GM18519 (cell line): ENCODE results near the gene CAPZB.

Experiments
- ATAC-seq: cut with Tn5 transposase; IDR thresholded peaks from one replicate; pipeline ENCODE4 v1.9.1; 2021; ENCODE audit warnings: mild to moderate bottlenecking, moderate library complexity; ENCODE audit not compliant: unreplicated experiment, low FRiP score

The CAPZB gene

GRCh38 chr1:19391596-19391981, 93.8 kb downstream of the CAPZB start:
- ATAC-seq, result no peak

DNA sequence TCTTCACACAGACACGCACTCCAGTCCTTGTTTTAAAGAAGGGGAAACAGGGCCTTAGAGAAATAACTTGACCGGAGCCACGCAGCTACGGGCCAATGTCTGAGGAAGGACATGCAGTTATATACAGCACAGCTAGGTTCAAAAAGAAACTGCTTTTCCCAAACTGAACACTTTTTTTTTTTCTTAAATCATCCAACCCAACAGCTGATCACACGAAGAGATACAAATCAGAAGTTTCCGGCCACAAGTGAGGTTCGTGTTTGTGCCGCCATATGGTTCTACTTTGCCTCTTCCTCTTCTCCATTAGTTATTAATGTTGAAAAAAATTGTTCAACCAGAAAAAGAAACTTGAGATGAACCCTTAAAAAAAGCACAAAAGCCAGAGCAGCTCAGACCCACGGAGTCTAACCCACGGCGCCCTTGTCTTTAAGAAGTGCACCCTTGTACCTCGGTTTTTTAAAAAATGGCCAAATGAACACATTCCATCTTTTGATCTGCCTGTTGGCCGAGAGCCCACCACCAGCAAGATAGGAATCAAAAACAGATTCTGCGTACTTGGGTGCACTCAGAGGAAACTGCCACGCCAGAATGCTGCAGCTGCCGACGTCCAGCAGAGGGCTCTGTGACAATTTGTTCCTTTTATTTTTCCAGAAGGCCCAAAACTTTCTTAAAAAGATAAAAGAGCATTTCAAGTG, 94.3 kb downstream of the CAPZB start:
- ATAC-seq, result no peak

DNA sequence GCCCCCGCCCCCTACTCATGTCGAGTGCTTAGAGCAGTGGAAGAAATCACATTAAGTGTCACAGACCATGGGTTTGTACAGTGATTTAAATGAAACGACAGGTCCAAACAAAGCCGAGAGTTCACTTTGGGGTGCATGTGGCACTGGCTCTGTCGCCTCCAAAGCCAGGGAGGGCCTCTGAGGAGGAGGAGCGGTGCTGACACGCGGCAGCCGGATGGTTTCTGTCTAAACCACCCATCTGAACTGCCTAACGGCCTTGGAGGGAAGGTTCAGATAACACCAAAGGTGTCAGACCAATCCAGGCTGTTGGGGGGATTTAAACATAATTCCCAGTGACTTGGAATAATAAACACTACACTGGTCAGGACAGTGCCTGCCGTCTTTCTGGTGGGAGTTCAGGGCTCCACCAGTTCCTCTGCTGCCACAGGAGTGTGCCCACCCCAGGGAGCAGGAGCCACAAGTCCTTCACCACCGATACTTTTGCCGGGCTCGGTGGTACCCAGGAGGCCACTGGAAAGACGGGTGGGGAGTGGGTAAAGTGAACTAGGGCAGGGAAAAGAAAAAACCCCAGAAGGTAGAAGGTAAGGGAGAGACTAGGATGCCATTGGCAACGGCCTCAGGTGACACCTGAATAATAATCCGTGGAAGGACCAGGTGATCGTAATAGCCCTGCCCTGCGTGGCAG, 95.0 kb downstream of the CAPZB start:
- no peak for ATAC-seq

GRCh38 chr1:19388980-19389379, 96.4 kb downstream of the CAPZB start:
- no peak for ATAC-seq

- no peak for ATAC-seq
These were observed 98.3 kb downstream of the CAPZB start for GRCh38 chr1:19387045-19387467.

- ATAC-seq, result no peak
These were observed 99.3 kb downstream of the CAPZB start for GRCh38 chr1:19385869-19386591.

DNA sequence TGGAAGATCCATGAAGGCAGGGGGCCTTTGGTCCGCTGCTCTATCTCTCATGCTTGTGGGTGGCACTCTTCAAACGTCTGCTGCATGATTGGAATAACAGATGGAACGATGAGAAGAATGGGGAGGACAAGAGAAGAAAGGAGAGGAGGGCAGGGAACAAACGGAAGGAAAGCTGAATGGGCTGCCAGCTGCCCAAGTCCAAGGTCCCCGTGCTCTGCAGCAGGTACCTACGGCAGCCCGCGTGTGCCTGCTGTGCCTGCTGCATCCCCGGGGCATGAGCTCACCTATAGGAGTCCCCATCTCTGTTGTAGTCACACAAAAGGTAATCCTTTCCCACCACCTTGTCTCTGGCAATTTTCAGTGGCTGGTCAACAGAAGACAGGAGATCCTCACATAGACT, 100.1 kb downstream of the CAPZB start:
- ATAC-seq, result no peak

- ATAC-seq, result no peak
These were observed 100.6 kb downstream of the CAPZB start for GRCh38 chr1:19384772-19385187.

DNA sequence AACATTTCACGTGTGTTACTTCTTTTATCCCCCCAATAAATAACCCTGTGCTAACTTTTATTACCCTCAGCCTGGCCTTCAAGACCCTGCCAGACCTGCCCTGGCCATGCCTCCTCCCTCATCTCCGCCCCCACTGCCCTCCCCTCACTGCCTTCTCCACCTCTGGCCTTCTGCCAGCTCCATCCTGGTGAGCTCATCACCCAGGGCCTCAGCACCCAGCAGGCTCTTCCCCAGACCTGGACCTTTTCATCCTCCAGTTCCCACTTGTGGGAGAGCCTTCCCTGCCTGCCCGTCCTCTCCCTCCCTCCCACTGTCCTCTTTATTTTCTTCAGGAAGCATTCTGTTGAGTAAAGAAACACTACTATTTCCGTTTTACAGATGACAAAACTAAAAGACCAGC, 101.2 kb downstream of the CAPZB start:
- no peak for ATAC-seq

- ATAC-seq, result no peak
These were observed 103.1 kb downstream of the CAPZB start for GRCh38 chr1:19382222-19382621.

DNA sequence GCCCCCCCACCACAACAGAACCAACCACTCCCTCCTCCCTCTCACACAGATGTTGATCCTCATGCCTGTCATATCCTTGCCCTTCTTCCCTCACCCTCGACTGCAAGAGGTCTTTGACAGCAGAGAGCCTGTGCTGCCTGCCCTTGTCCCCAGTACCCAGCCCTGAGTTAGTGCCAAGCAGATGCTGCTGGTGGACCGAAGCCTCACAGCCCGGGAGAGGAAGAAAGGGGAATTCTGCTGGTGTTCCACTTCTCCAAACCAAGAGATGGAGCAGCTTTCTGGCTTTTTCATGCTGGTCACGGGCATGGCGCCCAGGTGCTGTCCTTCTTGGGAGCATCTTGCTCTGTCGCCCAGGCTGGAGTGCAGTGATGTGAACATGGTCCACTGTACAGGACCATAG, 104.1 kb downstream of the CAPZB start:
- no peak for ATAC-seq

DNA sequence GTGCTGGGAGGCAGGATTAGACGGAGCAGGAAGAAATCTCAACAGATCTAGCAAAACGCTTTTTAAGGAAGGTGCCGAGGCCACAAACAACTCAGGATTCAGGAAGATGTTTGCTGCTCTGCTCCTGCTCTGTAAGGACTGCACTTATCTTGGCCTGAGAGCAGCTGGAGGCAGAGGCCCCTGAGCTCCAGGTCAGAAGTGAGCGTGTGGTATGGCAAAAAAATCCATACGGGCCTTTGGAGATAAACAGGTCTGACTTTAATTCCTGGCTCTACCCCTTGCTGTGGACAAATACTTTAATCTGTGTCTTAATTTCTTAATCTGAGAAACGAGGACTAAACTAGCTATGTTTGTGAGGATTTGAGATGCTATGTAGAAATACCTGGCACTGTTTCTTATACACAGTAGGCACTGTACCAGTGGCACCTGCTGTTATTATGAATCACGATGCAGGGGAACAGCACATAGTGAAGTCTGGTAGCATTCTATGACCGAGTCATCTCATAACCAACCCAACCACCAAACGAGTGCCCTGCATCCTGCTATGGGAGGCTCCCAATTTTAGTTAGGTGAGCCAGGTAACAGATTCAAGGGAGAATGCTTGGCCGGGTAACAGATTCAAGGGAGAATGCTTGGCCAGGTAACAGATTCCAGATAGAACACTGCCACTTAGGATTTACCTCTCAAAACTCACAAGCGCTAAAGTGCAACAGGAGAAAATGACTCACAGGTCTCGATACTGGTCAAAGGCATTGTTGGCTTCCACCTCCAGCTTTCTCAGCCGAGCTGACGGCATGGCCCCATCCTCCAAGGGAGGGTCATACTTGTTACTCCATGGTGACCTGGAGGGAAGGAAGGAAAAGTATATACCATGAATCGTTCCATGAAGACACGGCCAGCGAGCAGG, 107.3 kb downstream of the CAPZB start:
- no peak for ATAC-seq

GRCh38 chr1:19376428-19377372, 108.6 kb downstream of the CAPZB start:
- ATAC-seq, result no peak

DNA sequence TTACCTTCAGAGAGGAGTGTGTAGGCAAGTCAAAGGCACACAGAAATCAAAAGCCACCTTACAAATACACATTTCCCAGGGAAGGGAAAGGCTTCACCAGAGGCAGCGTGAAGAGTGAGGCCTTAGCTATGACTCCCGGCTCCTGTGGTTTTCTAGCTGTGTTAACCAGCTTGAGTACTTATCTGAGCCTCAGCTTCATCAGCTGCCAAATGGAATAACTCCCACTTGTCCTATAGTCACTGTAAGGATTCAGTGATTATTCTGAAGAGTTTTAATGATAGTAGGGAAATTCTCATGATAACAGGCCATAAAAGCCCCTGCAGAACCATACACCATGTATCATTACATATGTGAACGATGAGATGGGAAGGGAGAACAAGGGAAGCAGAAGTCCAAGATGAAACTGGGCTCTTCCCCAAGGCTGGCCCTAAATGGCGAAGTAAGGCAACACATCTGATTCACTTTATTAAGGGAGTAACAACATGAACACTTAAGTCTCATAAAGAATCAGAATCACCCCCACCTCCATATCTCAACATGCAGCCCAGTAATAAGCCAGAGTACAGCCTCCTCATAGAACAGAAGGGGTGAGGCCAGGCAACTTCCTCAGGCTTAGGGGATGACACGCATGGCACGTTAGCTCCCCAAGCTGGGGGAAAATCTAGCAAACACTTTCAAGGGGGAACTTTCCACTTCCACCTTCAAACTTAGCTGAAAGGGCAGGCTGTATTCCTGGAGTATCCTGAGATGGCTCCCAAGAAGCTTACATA, 109.5 kb downstream of the CAPZB start:
- no peak for ATAC-seq

DNA sequence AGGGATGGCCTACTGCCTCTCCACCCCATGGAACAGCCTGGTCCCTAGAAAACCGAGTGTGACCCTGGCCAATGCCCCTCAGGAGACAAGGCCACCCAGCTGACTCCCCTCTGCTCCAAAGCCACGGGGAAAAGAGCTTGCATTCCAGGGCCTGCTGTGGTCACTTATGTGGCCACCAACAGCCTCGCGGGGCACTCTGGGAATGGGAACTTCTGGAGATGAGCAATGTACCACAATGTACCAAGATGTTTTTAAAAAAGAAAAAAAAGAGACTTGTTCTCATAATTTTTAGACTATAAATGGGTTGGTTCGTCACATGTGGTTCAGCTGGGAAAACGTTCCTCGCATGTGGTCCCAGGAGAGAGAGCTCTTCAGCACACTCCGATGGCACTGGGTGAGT, 110.4 kb downstream of the CAPZB start:
- no peak for ATAC-seq

DNA sequence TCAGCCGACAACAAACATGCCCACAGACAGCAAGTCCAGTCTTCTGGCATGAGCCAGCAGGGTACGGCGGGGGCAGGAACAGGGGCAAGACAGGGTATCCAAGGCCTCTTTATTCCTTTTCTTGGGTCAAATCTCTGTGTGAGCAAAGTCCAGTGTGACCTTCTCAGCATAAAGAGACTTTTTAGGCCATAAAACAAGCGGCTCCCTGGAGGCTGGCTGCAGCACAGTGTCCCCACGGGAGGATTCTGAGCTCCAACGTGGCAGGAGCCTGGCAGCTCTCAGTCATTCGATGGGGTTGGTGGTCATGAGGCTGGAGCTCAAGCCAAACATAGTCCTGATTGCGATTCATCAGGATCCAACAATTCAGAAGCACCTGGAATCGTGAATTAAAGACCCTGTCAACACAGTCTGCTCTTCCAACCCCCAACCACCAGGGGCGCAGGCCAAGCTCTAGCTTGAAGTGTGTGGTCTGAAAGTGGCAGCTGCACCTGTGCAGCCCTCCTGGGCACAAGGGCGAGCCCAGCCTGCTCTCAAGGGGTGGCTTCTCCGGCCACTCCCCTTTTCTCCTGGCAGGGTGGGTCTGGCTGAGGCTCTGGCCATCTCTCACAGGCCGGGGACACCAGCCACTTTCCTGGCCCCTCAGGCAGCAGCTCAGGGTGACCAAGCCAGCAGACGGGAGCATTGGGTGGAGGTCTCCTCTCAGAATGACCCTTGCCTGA, 111.1 kb downstream of the CAPZB start:
- no peak for ATAC-seq

- no peak for ATAC-seq
These were observed 111.9 kb downstream of the CAPZB start for GRCh38 chr1:19373211-19374082.
